HepG2 (cell line): ENCODE results near the gene EIF4G1. TPM values are rescaled to one million over a fixed set of nuclear protein-coding genes. Genes with fewer than 3 reads are reported as not detected.

ENCODE experiments used
- CC2D1A ChIP-seq: sonication (generic); formaldehyde crosslinking; IDR thresholded peaks from 2 replicates; pipeline ENCODE4 v1.8.1; 2023; ENCODE audit warnings: mild to moderate bottlenecking, missing genetic modification reagents
- DBP ChIP-seq: sonication (generic); formaldehyde crosslinking; IDR thresholded peaks from 2 replicates; pipeline ENCODE4 v1.4.0; 2020; ENCODE audit warnings: missing genetic modification reagents; ENCODE audit errors: not compliant biosample characterization
- GABPB1 ChIP-seq: IDR thresholded peaks from 2 replicates; pipeline ENCODE4 v1.6.1; 2016; ENCODE audit warnings: mild to moderate bottlenecking, missing genetic modification reagents, moderate library complexity, missing compliant biosample characterization
- HDAC1 ChIP-seq: sonication (generic); formaldehyde crosslinking; IDR thresholded peaks from 2 replicates; pipeline ENCODE4 v1.5.1; 2020; ENCODE audit warnings: mild to moderate bottlenecking, missing genetic modification reagents
- IKZF5 ChIP-seq: IDR thresholded peaks from 2 replicates; pipeline ENCODE4 v1.6.1; 2018; ENCODE audit warnings: missing genetic modification reagents, mild to moderate bottlenecking, missing compliant biosample characterization
- KAT7 ChIP-seq: IDR thresholded peaks from 2 replicates; pipeline ENCODE4 v1.6.1; 2018; ENCODE audit warnings: borderline replicate concordance, missing compliant biosample characterization
- POLR2G ChIP-seq: fragments of 200-400 bp; formaldehyde crosslinking; IDR thresholded peaks from 2 replicates; pipeline ENCODE4 v1.6.1; 2018; ENCODE audit warnings: mild to moderate bottlenecking, low read depth, low read length, moderate library complexity
- SMARCC2 ChIP-seq: fragments of 450-650 bp; IDR thresholded peaks from 2 replicates; pipeline ENCODE4 v1.6.1; 2017; ENCODE audit warnings: antibody characterized with exemption, mild to moderate bottlenecking
- SPEN ChIP-seq: sonication (generic); formaldehyde crosslinking; IDR thresholded peaks from 2 replicates; pipeline ENCODE4 v1.5.1; 2020; ENCODE audit warnings: low read depth, mild to moderate bottlenecking, missing genetic modification reagents
- TCF7 ChIP-seq: sonication (generic); IDR thresholded peaks from 2 replicates; pipeline ENCODE4 v1.6.1; 2016; ENCODE audit warnings: antibody characterized with exemption, low read depth
- THAP11 ChIP-seq: IDR thresholded peaks from 2 replicates; pipeline ENCODE4 v1.6.1; 2016; ENCODE audit warnings: missing biosample characterization, missing genetic modification reagents
- ZBTB20 ChIP-seq: sonication (generic); formaldehyde crosslinking; IDR thresholded peaks from 2 replicates; pipeline ENCODE4 v1.8.1; 2023; ENCODE audit warnings: missing genetic modification reagents, low read depth, mild to moderate bottlenecking, borderline replicate concordance
- ZBTB21 ChIP-seq: sonication (generic); formaldehyde crosslinking; IDR thresholded peaks from 2 replicates; pipeline ENCODE4 v1.4.0; 2020; ENCODE audit warnings: missing genetic modification reagents
- ZNF10 ChIP-seq: sonication (generic); formaldehyde crosslinking; IDR thresholded peaks from 2 replicates; pipeline ENCODE4 v1.4.0; 2020; ENCODE audit warnings: mild to moderate bottlenecking, low read depth, missing genetic modification reagents, borderline replicate concordance
- ZNF431 ChIP-seq: sonication (generic); formaldehyde crosslinking; IDR thresholded peaks from 2 replicates; pipeline ENCODE4 v1.9.0; 2022; ENCODE audit warnings: missing genetic modification reagents, low read depth, mild to moderate bottlenecking, borderline replicate concordance
- ZXDC ChIP-seq: sonication (generic); formaldehyde crosslinking; IDR thresholded peaks from 2 replicates; pipeline ENCODE4 v1.5.0; 2020; ENCODE audit warnings: mild to moderate bottlenecking, missing genetic modification reagents
- polyA plus RNA-seq, 8 experiments: library from polyadenylated mRNA; depleted of rRNA in 3 of 8; stranded (reverse) in 7 of 8; unstranded in 1 of 8; fragments of >200 nt; fragmentation: Illumina TruSeq in 4 of 8; extraction: Trizol in 4 of 8; gene quantifications; 2 replicates each; pipeline versions ENCODE4 v1.2.1 to v1.2.3, GENCODE V29; 2011 to 2016; ENCODE audit warnings: low read depth in 4 of 8, missing spikeins in 1 of 8, mixed read lengths in 1 of 8; ENCODE audit not compliant: insufficient read depth in 1 of 8
- total RNA-seq, 5 experiments: library from RNA; depleted of rRNA; stranded (reverse); fragments of >200 nt; fragmentation: Illumina TruSeq; extraction: Trizol; gene quantifications; 2 replicates each; pipeline ENCODE4 v1.2.3, GENCODE V29; 2016; ENCODE audit warnings: low read depth in 1 of 5
- TF ChIP-seq, protein P1 (sequence below): sonication (generic); formaldehyde crosslinking; IDR thresholded peaks from 2 replicates; pipeline ENCODE4 v1.4.0; 2020; ENCODE audit warnings: mild to moderate bottlenecking, missing genetic modification reagents
- TF ChIP-seq, protein P2 (sequence below): sonication (generic); formaldehyde crosslinking; IDR thresholded peaks from 2 replicates; pipeline ENCODE4 v1.4.0; 2020; ENCODE audit warnings: missing genetic modification reagents, borderline replicate concordance

The EIF4G1 gene
- total and polyA plus RNA-seq, 2 of the 13 experiments (the other 11 are each of a cell fraction or from before 2014, with no cell fraction given): 208 to 213 TPM

GRCh38 chr3:184314700-184315542 lies 515 bp downstream of the EIF4G1 start (continued):
- no peak for TF ChIP-seq SMARCC2
- TF ChIP-seq ZNF10 (CRISPR knock-in tag): no peak
- TF ChIP-seq ZXDC (CRISPR knock-in tag): no peak
- peak; percentile 15; the same call in 1 of the 2 replicates for TF ChIP-seq HDAC1 (CRISPR knock-in tag)
- TF ChIP-seq ZBTB20 (CRISPR knock-in tag): peak; percentile 59; the same call in 1 of the 2 replicates
- no peak for TF ChIP-seq ZBTB21 (CRISPR knock-in tag)
- TF ChIP-seq DBP (CRISPR knock-in tag): no peak
- TF ChIP-seq KAT7: peak; percentile 77
- TF ChIP-seq IKZF5 (CRISPR knock-in tag): no peak
- no peak for TF ChIP-seq CC2D1A (CRISPR knock-in tag)
- TF ChIP-seq POLR2G: peak; percentile 12
- no peak for TF ChIP-seq ZNF431 (CRISPR knock-in tag)
- no peak for TF ChIP-seq THAP11 (CRISPR knock-in tag)
- TF ChIP-seq, protein P1, sequence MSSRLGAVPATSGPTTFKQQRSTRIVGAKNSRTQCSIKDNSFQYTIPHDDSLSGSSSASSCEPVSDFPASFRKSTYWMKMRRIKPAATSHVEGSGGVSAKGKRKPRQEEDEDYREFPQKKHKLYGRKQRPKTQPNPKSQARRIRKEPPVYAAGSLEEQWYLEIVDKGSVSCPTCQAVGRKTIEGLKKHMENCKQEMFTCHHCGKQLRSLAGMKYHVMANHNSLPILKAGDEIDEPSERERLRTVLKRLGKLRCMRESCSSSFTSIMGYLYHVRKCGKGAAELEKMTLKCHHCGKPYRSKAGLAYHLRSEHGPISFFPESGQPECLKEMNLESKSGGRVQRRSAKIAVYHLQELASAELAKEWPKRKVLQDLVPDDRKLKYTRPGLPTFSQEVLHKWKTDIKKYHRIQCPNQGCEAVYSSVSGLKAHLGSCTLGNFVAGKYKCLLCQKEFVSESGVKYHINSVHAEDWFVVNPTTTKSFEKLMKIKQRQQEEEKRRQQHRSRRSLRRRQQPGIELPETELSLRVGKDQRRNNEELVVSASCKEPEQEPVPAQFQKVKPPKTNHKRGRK: no peak
- no peak for TF ChIP-seq TCF7
- no peak; the same call in 1 of the 2 replicates for TF ChIP-seq SPEN
- peak; percentile 63; the same call in 1 of the 2 replicates for TF ChIP-seq GABPB1 (CRISPR knock-in tag)
- TF ChIP-seq, protein P2, sequence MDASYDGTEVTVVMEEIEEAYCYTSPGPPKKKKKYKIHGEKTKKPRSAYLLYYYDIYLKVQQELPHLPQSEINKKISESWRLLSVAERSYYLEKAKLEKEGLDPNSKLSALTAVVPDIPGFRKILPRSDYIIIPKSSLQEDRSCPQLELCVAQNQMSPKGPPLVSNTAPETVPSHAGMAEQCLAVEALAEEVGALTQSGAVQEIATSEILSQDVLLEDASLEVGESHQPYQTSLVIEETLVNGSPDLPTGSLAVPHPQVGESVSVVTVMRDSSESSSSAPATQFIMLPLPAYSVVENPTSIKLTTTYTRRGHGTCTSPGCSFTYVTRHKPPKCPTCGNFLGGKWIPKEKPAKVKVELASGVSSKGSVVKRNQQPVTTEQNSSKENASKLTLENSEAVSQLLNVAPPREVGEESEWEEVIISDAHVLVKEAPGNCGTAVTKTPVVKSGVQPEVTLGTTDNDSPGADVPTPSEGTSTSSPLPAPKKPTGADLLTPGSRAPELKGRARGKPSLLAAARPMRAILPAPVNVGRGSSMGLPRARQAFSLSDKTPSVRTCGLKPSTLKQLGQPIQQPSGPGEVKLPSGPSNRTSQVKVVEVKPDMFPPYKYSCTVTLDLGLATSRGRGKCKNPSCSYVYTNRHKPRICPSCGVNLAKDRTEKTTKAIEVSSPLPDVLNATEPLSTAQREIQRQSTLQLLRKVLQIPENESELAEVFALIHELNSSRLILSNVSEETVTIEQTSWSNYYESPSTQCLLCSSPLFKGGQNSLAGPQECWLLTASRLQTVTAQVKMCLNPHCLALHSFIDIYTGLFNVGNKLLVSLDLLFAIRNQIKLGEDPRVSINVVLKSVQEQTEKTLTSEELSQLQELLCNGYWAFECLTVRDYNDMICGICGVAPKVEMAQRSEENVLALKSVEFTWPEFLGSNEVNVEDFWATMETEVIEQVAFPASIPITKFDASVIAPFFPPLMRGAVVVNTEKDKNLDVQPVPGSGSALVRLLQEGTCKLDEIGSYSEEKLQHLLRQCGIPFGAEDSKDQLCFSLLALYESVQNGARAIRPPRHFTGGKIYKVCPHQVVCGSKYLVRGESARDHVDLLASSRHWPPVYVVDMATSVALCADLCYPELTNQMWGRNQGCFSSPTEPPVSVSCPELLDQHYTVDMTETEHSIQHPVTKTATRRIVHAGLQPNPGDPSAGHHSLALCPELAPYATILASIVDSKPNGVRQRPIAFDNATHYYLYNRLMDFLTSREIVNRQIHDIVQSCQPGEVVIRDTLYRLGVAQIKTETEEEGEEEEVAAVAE: no peak
